HEK293T (cell line): ENCODE measurements around the gene OR2W3.

ENCODE experiments used
- CTCF ChIA-PET: fragments of 350-600 bp; formaldehyde crosslinking; extraction: SDS; loops from one replicate; lab custom pipeline; 2021; ENCODE audit warnings: antibody characterized with exemption, inconsistent platforms; lab: Yijun Ruan, JAX
- POLR2A ChIA-PET: fragments of 350-600 bp; formaldehyde crosslinking; extraction: SDS; loops from one replicate; lab custom pipeline; 2020; ENCODE audit warnings: antibody characterized with exemption, inconsistent platforms; lab: Yijun Ruan, JAX
- DNase-seq: peaks from one replicate; pipeline ENCODE4 v3.0.0; 2012; ENCODE audit warnings: mixed read lengths; ENCODE audit errors: extremely low spot score
- ARNT ChIP-seq: fragments of 450-650 bp; IDR thresholded peaks from 2 replicates; pipeline ENCODE4 v1.6.1; 2017; ENCODE audit warnings: mild to moderate bottlenecking
- BHLHE40 ChIP-seq: fragments of 450-650 bp; IDR thresholded peaks from 2 replicates; pipeline ENCODE4 v1.6.1; 2016; ENCODE audit warnings: mild to moderate bottlenecking, moderate library complexity, borderline replicate concordance
- CTBP1 ChIP-seq: fragments of 450-650 bp; IDR thresholded peaks from 2 replicates; pipeline ENCODE4 v1.6.1; 2016; ENCODE audit warnings: borderline replicate concordance
- ELF4 ChIP-seq: fragments of 450-650 bp; IDR thresholded peaks from 2 replicates; pipeline ENCODE4 v1.6.1; 2017; ENCODE audit warnings: antibody characterized with exemption
- FOXA1 ChIP-seq: fragments of 450-650 bp; IDR thresholded peaks from 2 replicates; pipeline ENCODE4 v1.6.1; 2016; ENCODE audit warnings: mild to moderate bottlenecking
- FOXK2 ChIP-seq: fragments of 450-650 bp; IDR thresholded peaks from 2 replicates; pipeline ENCODE4 v1.6.1; 2016; ENCODE audit warnings: mild to moderate bottlenecking
- FOXM1 ChIP-seq: fragments of 450-650 bp; IDR thresholded peaks from 2 replicates; pipeline ENCODE4 v1.6.1; 2017; ENCODE audit warnings: mild to moderate bottlenecking, borderline replicate concordance
- HDGF ChIP-seq: fragments of 450-650 bp; IDR thresholded peaks from 2 replicates; pipeline ENCODE4 v1.6.1; 2017; ENCODE audit warnings: antibody characterized with exemption, borderline replicate concordance
- L3MBTL2 ChIP-seq: fragments of 450-650 bp; conservative IDR thresholded peaks from 2 replicates; pipeline ENCODE4 v1.6.1; 2016; ENCODE audit warnings: mild to moderate bottlenecking
- LEF1 ChIP-seq: fragments of 450-650 bp; IDR thresholded peaks from 2 replicates; pipeline ENCODE4 v1.6.1; 2017; ENCODE audit warnings: mild to moderate bottlenecking, borderline replicate concordance
- NFRKB ChIP-seq: fragments of 450-650 bp; IDR thresholded peaks from 2 replicates; pipeline ENCODE4 v1.6.1; 2016; ENCODE audit warnings: mild to moderate bottlenecking, moderate library complexity
- SP1 ChIP-seq: fragments of 450-650 bp; IDR thresholded peaks from 2 replicates; pipeline ENCODE4 v1.6.1; 2017
- SUZ12 ChIP-seq: fragments of 450-650 bp; IDR thresholded peaks from 2 replicates; pipeline ENCODE4 v1.6.1; 2016; ENCODE audit warnings: mild to moderate bottlenecking
- TARDBP ChIP-seq: fragments of 450-650 bp; IDR thresholded peaks from 2 replicates; pipeline ENCODE4 v1.6.1; 2016
- ZNF384 ChIP-seq: fragments of 450-650 bp; IDR thresholded peaks from 2 replicates; pipeline ENCODE4 v1.6.1; 2016
- TF ChIP-seq, protein P1 (sequence below): fragments of 450-650 bp; IDR thresholded peaks from 2 replicates; pipeline ENCODE4 v1.6.1; 2016

Gene OR2W3

GRCh38 chr1:247857069-247857984 is 38.1 kb upstream of the OR2W3 start, which contains the start of gene TRIM58:
Gene TRIM58 (plus strand): TSS chr1:247857187. CDS start chr1:247857247, 60 bp downstream.
- ChIA-PET POLR2A (no interaction called here), CTCF (no interaction called here)
- no peak for TF ChIP-seq HDGF
- TF ChIP-seq ELF4 = no peak
- no peak for TF ChIP-seq LEF1
- TF ChIP-seq ARNT = no peak
- no peak for TF ChIP-seq CTBP1
- TF ChIP-seq ZNF384 = no peak
- no peak for TF ChIP-seq L3MBTL2
- no peak for TF ChIP-seq TARDBP
- no peak for TF ChIP-seq NFRKB
- TF ChIP-seq BHLHE40 = no peak
- no peak for TF ChIP-seq FOXK2
- no peak for TF ChIP-seq SUZ12
- TF ChIP-seq, protein P1, sequence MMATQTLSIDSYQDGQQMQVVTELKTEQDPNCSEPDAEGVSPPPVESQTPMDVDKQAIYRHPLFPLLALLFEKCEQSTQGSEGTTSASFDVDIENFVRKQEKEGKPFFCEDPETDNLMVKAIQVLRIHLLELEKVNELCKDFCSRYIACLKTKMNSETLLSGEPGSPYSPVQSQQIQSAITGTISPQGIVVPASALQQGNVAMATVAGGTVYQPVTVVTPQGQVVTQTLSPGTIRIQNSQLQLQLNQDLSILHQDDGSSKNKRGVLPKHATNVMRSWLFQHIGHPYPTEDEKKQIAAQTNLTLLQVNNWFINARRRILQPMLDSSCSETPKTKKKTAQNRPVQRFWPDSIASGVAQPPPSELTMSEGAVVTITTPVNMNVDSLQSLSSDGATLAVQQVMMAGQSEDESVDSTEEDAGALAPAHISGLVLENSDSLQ = no peak
- TF ChIP-seq FOXA1 = no peak
- peak; percentile 50 for DNase-seq

- no peak for TF ChIP-seq SUZ12
- TF ChIP-seq L3MBTL2 = no peak
- TF ChIP-seq ZNF384 = no peak
- no peak for TF ChIP-seq BHLHE40
- TF ChIP-seq ARNT = no peak
- no peak for TF ChIP-seq TARDBP
- TF ChIP-seq FOXK2 = no peak
- ChIA-PET CTCF (no interaction called here), POLR2A (no interaction called here)
- DNase-seq = no peak
Measured at GRCh38 chr1:247857985-247858619, 37.3 kb upstream of the OR2W3 start.

- CTCF ChIA-PET = no interaction called here
Measured at GRCh38 chr1:247862756-247863155, 32.6 kb upstream of the OR2W3 start.

GRCh38 chr1:247864644-247865043 is 30.7 kb upstream of the OR2W3 start:
- CTCF ChIA-PET = no interaction called here
- no peak for TF ChIP-seq NFRKB
- no peak for TF ChIP-seq HDGF
- TF ChIP-seq TARDBP = no peak
- no peak for TF ChIP-seq ZNF384
- TF ChIP-seq, protein P1 = no peak
- TF ChIP-seq ELF4 = no peak
- no peak for TF ChIP-seq FOXA1
- no peak for TF ChIP-seq L3MBTL2
- no peak for TF ChIP-seq SUZ12
- no peak for TF ChIP-seq SP1
- TF ChIP-seq CTBP1 = no peak
- TF ChIP-seq BHLHE40 = no peak
- no peak for TF ChIP-seq LEF1
- TF ChIP-seq ARNT = no peak
- no peak for TF ChIP-seq FOXK2
- no peak for TF ChIP-seq FOXM1
- DNase-seq = no peak
- POLR2A ChIA-PET = no interaction called here

More at GRCh38 chr1:247862756-247863155, 32.6 kb upstream of the OR2W3 start:
- POLR2A ChIA-PET = no interaction called here
- TF ChIP-seq FOXK2 = no peak
- no peak for TF ChIP-seq FOXA1
- TF ChIP-seq ELF4 = no peak
- TF ChIP-seq ARNT = no peak
- TF ChIP-seq SP1 = no peak
- no peak for TF ChIP-seq LEF1
- no peak for TF ChIP-seq SUZ12
- no peak for TF ChIP-seq HDGF
- TF ChIP-seq ZNF384 = no peak
- no peak for TF ChIP-seq FOXM1
- no peak for DNase-seq

DNA sequence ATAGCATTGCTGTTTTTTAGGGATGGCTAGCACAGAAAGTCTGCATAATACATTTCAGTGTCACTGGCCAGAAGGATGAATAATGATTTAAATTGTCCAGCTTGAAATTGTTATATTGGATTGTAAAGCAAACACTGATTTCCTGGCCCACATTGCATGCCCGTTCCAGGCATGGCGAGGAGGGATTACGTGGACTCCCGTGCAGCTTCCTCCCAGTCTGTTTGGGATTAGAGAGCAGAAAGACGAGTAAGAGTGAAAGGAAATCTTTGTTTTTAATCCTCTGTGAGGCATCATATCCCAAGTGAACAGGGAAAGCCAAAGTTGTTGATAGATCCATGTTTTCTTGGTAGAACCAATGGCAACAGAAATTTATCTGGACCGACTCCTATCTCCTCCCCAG is 30.0 kb upstream of the OR2W3 start:
- no peak for DNase-seq
- CTCF ChIA-PET = no interaction called here
- TF ChIP-seq CTBP1 (no peak), TARDBP (no peak), FOXA1 (no peak), L3MBTL2 (no peak), FOXK2 (no peak), NFRKB (no peak), ZNF384 (no peak), LEF1 (no peak), ARNT (no peak), FOXM1 (no peak), SP1 (no peak), SUZ12 (no peak), HDGF (no peak), BHLHE40 (no peak)
- TF ChIP-seq, protein P1 = no peak
- POLR2A ChIA-PET = no interaction called here

GRCh38 chr1:247883346-247883745 is 12.0 kb upstream of the OR2W3 start:
- no peak for DNase-seq
- TF ChIP-seq, protein P1 = no peak
- no peak for TF ChIP-seq SP1
- ChIA-PET CTCF (no interaction called here), POLR2A (no interaction called here)
